Measurements from ENCODE around the gene RCCD1.
A peak's percentile ranks its signal among the peaks of the same experiment; 100 is the strongest.

RCCD1 gene

GRCh38 chr15:90968434-90968833 lies 13.8 kb downstream of the RCCD1 start:
- no peak for DNase-seq (ENCODE audit: low spot score)

- DNase-seq (ENCODE audit: low spot score) = no peak
Observed at GRCh38 chr15:90970274-90970673, 15.6 kb downstream of the RCCD1 start.

GRCh38 chr15:90972133-90972532 lies 17.4 kb downstream of the RCCD1 start:
- DNase-seq (ENCODE audit: low spot score) = no peak

- DNase-seq (ENCODE audit: low spot score) = no peak
Observed at GRCh38 chr15:90974216-90974615, 19.5 kb downstream of the RCCD1 start.

GRCh38 chr15:90979582-90979981 lies 24.9 kb downstream of the RCCD1 start:
- no peak for DNase-seq (ENCODE audit: low spot score)

GRCh38 chr15:90981681-90982080 lies 27.0 kb downstream of the RCCD1 start:
- DNase-seq (ENCODE audit: low spot score) = no peak

GRCh38 chr15:90982135-90982534 lies 27.5 kb downstream of the RCCD1 start:
- DNase-seq (ENCODE audit: low spot score) = no peak

GRCh38 chr15:90986790-90987507 lies 32.3 kb downstream of the RCCD1 start:
- no peak for DNase-seq (ENCODE audit: low spot score)

GRCh38 chr15:90987561-90988141 lies 33.0 kb downstream of the RCCD1 start:
- no peak for DNase-seq (ENCODE audit: low spot score)

GRCh38 chr15:90988296-90988695 lies 33.6 kb downstream of the RCCD1 start:
- DNase-seq (ENCODE audit: low spot score) = no peak

- DNase-seq (ENCODE audit: low spot score) = no peak
Observed at GRCh38 chr15:90989040-90989768, 34.5 kb downstream of the RCCD1 start.

GRCh38 chr15:90990446-90990845 lies 35.8 kb downstream of the RCCD1 start:
- no peak for DNase-seq (ENCODE audit: low spot score)

- no peak for DNase-seq (ENCODE audit: low spot score)
Observed at GRCh38 chr15:90991587-90992285, 37.1 kb downstream of the RCCD1 start.

- no peak for DNase-seq (ENCODE audit: low spot score)
Observed at GRCh38 chr15:90994059-90994416, 39.4 kb downstream of the RCCD1 start.

- DNase-seq (ENCODE audit: low spot score) = peak; percentile 98
Observed at GRCh38 chr15:90994417-90995311, 40.0 kb downstream of the RCCD1 start, which contains the start of gene PRC1. PRC1 (minus strand) TSS chr15:90994535; CDS start chr15:90994417, 118 bp downstream.

- DNase-seq (ENCODE audit: low spot score) = no peak
Observed at GRCh38 chr15:90998737-90999136, 44.1 kb downstream of the RCCD1 start.

- DNase-seq (ENCODE audit: low spot score) = no peak
Observed at GRCh38 chr15:91001209-91001608, 46.5 kb downstream of the RCCD1 start.

- DNase-seq (ENCODE audit: low spot score) = no peak
Observed at GRCh38 chr15:91007266-91007665, 52.6 kb downstream of the RCCD1 start.

Measured in kidney capillary endothelial cell (primary cell).